MM.1S (cell line): ENCODE data around the gene RPL18.
"Not testable (repeated sequence)": the region's sequence is repeated elsewhere in the genome, so short reads cannot be mapped to it uniquely, and the experiment has no call there.

Experiments used
- DNase-seq: peaks from one replicate; pipeline ENCODE4 v3.0.0-alpha.2; 2015
- H2AFZ ChIP-seq: fragments of 300-600 bp; sonication (generic); 2 replicates; pipeline ENCODE4 v1.6.0; 2016; ENCODE audit warnings: antibody characterized with exemption, low read length
- H3F3A ChIP-seq: fragments of 300-600 bp; sonication (generic); 2 replicates; pipeline ENCODE4 v1.6.1; 2016; ENCODE audit warnings: mild to moderate bottlenecking, antibody characterized with exemption, low read length, moderate library complexity, mixed read lengths; ENCODE audit not compliant: insufficient read depth
- H3K27ac ChIP-seq: fragments of 300-600 bp; sonication (generic); 2 replicates; pipeline ENCODE4 v1.5.1; 2016; ENCODE audit warnings: mild to moderate bottlenecking, low read length
- H3K27me3 ChIP-seq: fragments of 300-600 bp; sonication (generic); replicated peaks from 2 replicates; pipeline ENCODE4 v1.6.0; 2016; ENCODE audit warnings: low read length; ENCODE audit not compliant: insufficient read depth
- H3K36me3 ChIP-seq: fragments of 300-600 bp; sonication (generic); replicated peaks from 2 replicates; pipeline ENCODE4 v1.6.1; 2016; ENCODE audit warnings: mild to moderate bottlenecking, low read length, mixed read lengths; ENCODE audit not compliant: insufficient read depth
- H3K4me1 ChIP-seq: fragments of 300-600 bp; sonication (generic); 2 replicates; pipeline ENCODE4 v1.6.1; 2016; ENCODE audit warnings: low read length, mixed read lengths
- H3K4me2 ChIP-seq: fragments of 300-600 bp; sonication (generic); 2 replicates; pipeline ENCODE4 v1.6.0; 2016; ENCODE audit warnings: low read depth, low read length
- H3K4me3 ChIP-seq: fragments of 300-600 bp; sonication (generic); 2 replicates; pipeline ENCODE4 v1.5.1; 2016; ENCODE audit warnings: low read length, mixed read lengths
- H3K79me2 ChIP-seq: fragments of 300-600 bp; sonication (generic); 2 replicates; pipeline ENCODE4 v1.6.1; 2016; ENCODE audit warnings: mixed run types, low read length, mixed read lengths
- H3K9ac ChIP-seq: fragments of 300-600 bp; sonication (generic); 2 replicates; pipeline ENCODE4 v1.6.1; 2016; ENCODE audit warnings: low read length, mixed read lengths
- H3K9me2 ChIP-seq: fragments of 300-600 bp; sonication (generic); replicated peaks from 2 replicates; pipeline ENCODE4 v1.6.1; 2016; ENCODE audit warnings: mild to moderate bottlenecking, low read length, mixed read lengths; ENCODE audit not compliant: insufficient read depth
- H3K9me3 ChIP-seq: fragments of 300-600 bp; sonication (generic); replicated peaks from 2 replicates; pipeline ENCODE4 v1.6.1; 2016; ENCODE audit warnings: mild to moderate bottlenecking, low read length, mixed read lengths; ENCODE audit not compliant: insufficient read depth
- H4K20me1 ChIP-seq: fragments of 300-600 bp; sonication (generic); 2 replicates; pipeline ENCODE4 v1.6.1; 2016; ENCODE audit warnings: mild to moderate bottlenecking, low read length, moderate library complexity, mixed read lengths; ENCODE audit not compliant: insufficient read depth
- EZH2 ChIP-seq: fragments of 300-600 bp; sonication (generic); optimal IDR thresholded peaks from 2 replicates; pipeline ENCODE3; 2017; ENCODE audit warnings: low read depth, mild to moderate bottlenecking, antibody characterized with exemption, low read length, mixed read lengths
- EZH2phosphoT487 ChIP-seq: fragments of 300-600 bp; sonication (generic); IDR thresholded peaks from 2 replicates; pipeline ENCODE4 v1.6.1; 2018; ENCODE audit warnings: antibody characterized with exemption, low read length
- TF ChIP-seq, protein P1 (sequence below): fragments of 300-600 bp; sonication (generic); IDR thresholded peaks from 2 replicates; pipeline ENCODE4 v1.5.1; 2016; ENCODE audit warnings: antibody characterized with exemption, low read length, mixed read lengths

The RPL18 gene

DNA sequence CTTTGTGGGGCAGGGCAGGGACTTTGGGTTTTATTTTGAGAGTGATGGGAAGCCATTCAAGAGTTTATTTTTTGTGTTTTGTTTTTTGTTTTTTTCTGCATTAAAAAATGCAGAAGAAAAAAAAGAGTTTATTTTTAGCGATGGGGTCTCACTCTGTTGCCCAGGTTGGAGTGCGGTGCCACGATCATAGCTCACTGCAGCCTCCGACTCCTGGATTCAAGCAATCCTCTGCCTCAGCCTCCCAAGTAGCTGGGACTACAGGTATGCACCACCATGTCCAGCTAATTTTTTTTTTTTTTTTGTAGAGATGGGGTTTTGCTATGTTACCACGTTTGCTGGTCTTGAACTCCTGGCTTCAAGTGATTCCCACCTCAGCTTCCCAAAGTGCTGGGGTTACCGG, 39.5 kb upstream of the RPL18 start:
- Histone ChIP-seq H3K9ac (no peak overlapping the region), H3K9me3 (no peaks in the 10 kb centered on the region), H3K4me1 (peaks cover 4% of the 10 kb centered on the region), H3K36me3 (no peaks in the 10 kb centered on the region), H3K27me3 (peaks cover 51% of the 10 kb centered on the region), H3K4me3 (no peak overlapping the region), H2AFZ (no peak overlapping the region), H3K27ac (no peak overlapping the region), H3F3A (no peaks in the 10 kb centered on the region), H3K79me2 (no peaks in the 10 kb centered on the region), H3K4me2 (no peak overlapping the region), H4K20me1 (no peaks in the 10 kb centered on the region), H3K9me2 (no peaks in the 10 kb centered on the region)
- TF ChIP-seq EZH2 (no peak), EZH2phosphoT487 (no peak)
- TF ChIP-seq, protein P1, sequence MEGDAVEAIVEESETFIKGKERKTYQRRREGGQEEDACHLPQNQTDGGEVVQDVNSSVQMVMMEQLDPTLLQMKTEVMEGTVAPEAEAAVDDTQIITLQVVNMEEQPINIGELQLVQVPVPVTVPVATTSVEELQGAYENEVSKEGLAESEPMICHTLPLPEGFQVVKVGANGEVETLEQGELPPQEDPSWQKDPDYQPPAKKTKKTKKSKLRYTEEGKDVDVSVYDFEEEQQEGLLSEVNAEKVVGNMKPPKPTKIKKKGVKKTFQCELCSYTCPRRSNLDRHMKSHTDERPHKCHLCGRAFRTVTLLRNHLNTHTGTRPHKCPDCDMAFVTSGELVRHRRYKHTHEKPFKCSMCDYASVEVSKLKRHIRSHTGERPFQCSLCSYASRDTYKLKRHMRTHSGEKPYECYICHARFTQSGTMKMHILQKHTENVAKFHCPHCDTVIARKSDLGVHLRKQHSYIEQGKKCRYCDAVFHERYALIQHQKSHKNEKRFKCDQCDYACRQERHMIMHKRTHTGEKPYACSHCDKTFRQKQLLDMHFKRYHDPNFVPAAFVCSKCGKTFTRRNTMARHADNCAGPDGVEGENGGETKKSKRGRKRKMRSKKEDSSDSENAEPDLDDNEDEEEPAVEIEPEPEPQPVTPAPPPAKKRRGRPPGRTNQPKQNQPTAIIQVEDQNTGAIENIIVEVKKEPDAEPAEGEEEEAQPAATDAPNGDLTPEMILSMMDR = no peak
- DNase-seq = no peak

DNA sequence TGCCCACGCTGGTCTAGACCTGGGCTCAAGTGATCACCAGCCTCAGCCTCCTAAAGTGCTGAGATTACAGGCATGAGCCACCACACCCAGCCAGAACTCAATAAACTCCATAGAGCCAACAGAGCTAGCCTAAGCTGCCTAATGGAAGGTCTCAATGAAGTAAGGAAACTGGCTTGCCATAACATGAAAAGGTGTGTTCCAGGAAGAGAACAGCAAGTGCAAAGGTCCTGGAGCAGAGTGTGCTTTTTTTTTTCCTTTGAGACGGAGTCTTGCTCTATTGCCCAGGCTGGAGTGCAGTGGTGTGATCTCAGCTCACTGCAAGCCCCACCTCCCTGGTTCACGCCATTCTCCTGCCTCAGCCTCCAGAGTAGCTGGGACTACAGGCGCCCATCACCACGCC, 38.9 kb upstream of the RPL18 start:
- H3K9me2 ChIP-seq, H3K4me1 ChIP-seq, H3K9ac ChIP-seq, H3K36me3 ChIP-seq, H3K9me3 ChIP-seq, DNase-seq, H3K4me2 ChIP-seq, H3F3A ChIP-seq, H3K4me3 ChIP-seq, H4K20me1 ChIP-seq, H3K79me2 ChIP-seq, H2AFZ ChIP-seq, H3K27ac ChIP-seq: not testable (repeated sequence)
- peaks cover 51% of the 10 kb centered on the region for H3K27me3 ChIP-seq

DNA sequence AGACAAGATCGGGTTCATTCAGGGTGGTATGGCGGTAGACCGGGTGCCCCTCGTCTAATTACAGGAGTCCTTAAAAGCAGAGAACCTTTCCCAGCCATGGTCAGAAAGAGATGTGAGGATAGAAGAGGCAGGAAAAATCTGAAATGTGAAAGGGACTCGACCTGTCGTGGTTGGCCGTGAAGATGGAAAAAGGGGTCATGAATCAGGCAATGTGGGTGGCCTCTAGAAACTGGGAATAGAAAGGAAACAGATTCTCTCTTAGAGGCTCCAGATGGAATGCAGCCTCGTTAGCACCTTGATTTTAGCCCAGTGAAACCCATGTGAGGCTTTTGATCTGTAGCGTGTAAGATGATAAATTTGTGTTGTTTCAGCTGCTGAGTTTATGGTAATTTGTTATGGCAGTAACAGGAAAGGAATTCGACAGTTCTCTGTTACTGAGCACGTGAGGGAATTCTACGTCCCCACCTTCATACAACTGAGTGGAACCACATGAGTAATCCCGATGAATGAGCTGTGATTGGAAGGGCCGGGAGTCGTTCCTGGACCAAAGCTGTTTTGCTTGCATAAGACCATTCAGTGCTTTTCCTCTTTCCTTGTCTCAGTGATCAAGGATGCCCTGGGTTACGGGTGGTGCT, 38.0 kb upstream of the RPL18 start:
- Histone ChIP-seq H3F3A (no peaks in the 10 kb centered on the region), H3K27me3 (peaks cover 51% of the 10 kb centered on the region), H3K9ac (no peak overlapping the region), H4K20me1 (no peaks in the 10 kb centered on the region), H3K36me3 (no peaks in the 10 kb centered on the region), H2AFZ (no peak overlapping the region), H3K9me2 (no peaks in the 10 kb centered on the region), H3K9me3 (no peaks in the 10 kb centered on the region), H3K4me3 (no peak overlapping the region), H3K4me2 (no peak overlapping the region), H3K79me2 (no peaks in the 10 kb centered on the region), H3K27ac (no peak overlapping the region), H3K4me1 (peaks cover 4% of the 10 kb centered on the region)
- no peak for TF ChIP-seq EZH2phosphoT487
- TF ChIP-seq EZH2 = no peak
- TF ChIP-seq, protein P1 = no peak
- no peak for DNase-seq

DNA sequence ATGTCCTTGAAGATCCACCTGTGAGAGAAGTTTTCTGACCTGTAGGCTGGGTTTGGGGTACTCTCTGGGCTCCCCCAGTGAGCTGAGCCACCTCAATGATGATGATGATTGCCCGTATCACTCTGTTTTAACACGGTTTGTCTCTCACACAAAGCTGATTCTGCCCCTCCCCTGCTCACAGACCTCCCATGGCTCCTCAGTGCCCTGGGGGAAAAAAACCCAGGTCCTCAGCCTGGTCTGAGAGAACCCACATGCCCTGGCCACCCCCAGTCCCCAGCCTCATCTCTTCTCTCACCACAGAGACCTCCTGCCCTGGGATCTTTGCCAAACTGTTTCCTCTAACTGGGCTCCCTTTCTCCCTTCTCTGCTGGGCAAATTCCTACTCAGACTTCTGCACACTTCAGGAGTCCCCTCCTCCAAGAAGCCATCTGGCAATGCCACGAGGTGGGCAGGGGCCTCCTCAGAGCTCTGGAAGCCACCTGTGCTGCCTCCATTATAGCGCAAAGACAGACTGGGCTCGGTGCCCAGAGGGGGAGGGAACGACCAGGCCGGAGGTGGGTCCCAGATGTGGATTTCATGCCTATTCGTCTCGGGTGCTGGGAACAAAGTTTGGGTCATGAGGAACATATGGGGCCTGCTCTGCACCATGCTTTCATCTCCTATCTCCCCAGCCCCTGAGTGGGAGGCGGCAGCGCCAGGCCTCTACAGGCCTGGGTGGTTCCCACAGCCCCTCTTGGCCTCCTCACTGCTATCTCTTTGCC, 35.5 kb upstream of the RPL18 start:
- Histone ChIP-seq H3K27ac (no peak overlapping the region), H3K4me2 (no peak overlapping the region), H2AFZ (no peak overlapping the region), H3K79me2 (no peaks in the 10 kb centered on the region), H3K4me3 (no peak overlapping the region), H3F3A (no peaks in the 10 kb centered on the region), H3K9me3 (no peaks in the 10 kb centered on the region), H3K4me1 (0 out of 2 replicates have a peak, but pooled peaks cover under 1% of the 10 kb centered on the region), H3K9ac (no peak overlapping the region), H4K20me1 (no peaks in the 10 kb centered on the region), H3K9me2 (no peaks in the 10 kb centered on the region), H3K27me3 (peaks cover 48% of the 10 kb centered on the region), H3K36me3 (no peaks in the 10 kb centered on the region)
- TF ChIP-seq EZH2 (no peak), EZH2phosphoT487 (no peak)
- TF ChIP-seq, protein P1 = no peak
- DNase-seq = no peak
